K562 (cell line): ENCODE data around the gene NPDC1. TPM values are rescaled to one million over a fixed set of nuclear protein-coding genes. Genes with fewer than 3 reads are reported as not detected.

Experiments used
- ATAC-seq: fragments of 200-7000 bp; cut with Tn5 transposase; 3 replicates; pipeline ENCODE4 v1.9.1; 2020; ENCODE audit warnings: moderate library complexity
- BruUV-seq: library from RNA; stranded (reverse); fragments of 400-500 nt; replicated peaks from 2 replicates; lab custom pipeline; 2021; lab: Mats Ljungman, UMichigan
- CTCF ChIA-PET: fragments of 300-600 bp; formaldehyde crosslinking; extraction: SDS; loops from one replicate; lab custom pipeline; 2021; ENCODE audit warnings: low intra/inter-chr PET ratio; lab: Yijun Ruan, JAX
- POLR2A ChIA-PET: fragments of 300-600, 350-650 bp; sonication (Branson Sonifier 250); formaldehyde crosslinking; extraction: SDS; loops from one replicate; lab custom pipeline; 2021; ENCODE audit warnings: antibody characterized with exemption, inconsistent platforms; lab: Yijun Ruan, JAX
- DNase-seq, 4 experiments: peaks; one replicate each; pipeline versions ENCODE4 v3.0.0 to v3.0.0-alpha.2; 2011 to 2018; ENCODE audit warnings: low spot score in 3 of 4, mixed read lengths in 3 of 4; ENCODE audit errors: extremely low read depth in 1 of 4
- FAIRE-seq: peaks from 2 replicates; lab custom pipeline; 2011; peaks lifted over from hg19 to GRCh38; lab: Jason Lieb, UNC
- H2AFZ ChIP-seq: 2 replicates; pipeline ENCODE4 v1.6.0; 2011; ENCODE audit warnings: low read depth, low read length, control low read depth, inconsistent platforms
- H3K27ac ChIP-seq: fragments of 200-600 bp; 3 replicates; pipeline ENCODE4 v1.8.0; 2011; ENCODE audit warnings: low read depth, mild to moderate bottlenecking, control low read depth, inconsistent platforms, low read length, moderate library complexity, mixed read lengths; ENCODE audit errors: extremely low read depth
- H3K27me3 ChIP-seq, 2 experiments: fragments of 300-600 bp in 1 of 2; 2 replicates in 1 of 2; 3 replicates in 1 of 2; pipeline versions ENCODE4 v1.6.0 to v1.8.0; 2011; ENCODE audit warnings: inconsistent platforms in 2 of 2, low read length in 2 of 2, mild to moderate bottlenecking in 1 of 2, mixed read lengths in 1 of 2, moderate library complexity in 1 of 2; ENCODE audit not compliant: control insufficient read depth in 2 of 2, insufficient read depth in 2 of 2
- H3K36me3 ChIP-seq: fragments of 300-600 bp; 3 replicates; pipeline ENCODE4 v1.8.0; 2011; ENCODE audit warnings: mild to moderate bottlenecking, low read length, inconsistent platforms; ENCODE audit not compliant: control insufficient read depth, insufficient read depth
- H3K4me1 ChIP-seq, 2 experiments: fragments of 200-600 bp in 1 of 2; replicated peaks in 1 of 2; 2 replicates in 1 of 2; 3 replicates in 1 of 2; pipeline versions ENCODE4 v1.5.1 to v1.8.0; 2011; ENCODE audit warnings: inconsistent platforms in 2 of 2, low read length in 2 of 2, mild to moderate bottlenecking in 1 of 2, mixed read lengths in 1 of 2, moderate library complexity in 1 of 2; ENCODE audit not compliant: control insufficient read depth in 2 of 2, insufficient read depth in 2 of 2
- H3K4me2 ChIP-seq: 2 replicates; pipeline ENCODE4 v1.6.1; 2011; ENCODE audit warnings: low read length, control low read depth, inconsistent platforms, mixed read lengths; ENCODE audit not compliant: insufficient read depth
- H3K4me3 ChIP-seq: fragments of 200-600 bp; sonication (generic), shearing (Covaris generic); 2 replicates; pipeline ENCODE4 v1.5.1; 2016; ENCODE audit warnings: control low read depth, inconsistent platforms
- H3K79me2 ChIP-seq: fragments of 200-600 bp; 3 replicates; pipeline ENCODE4 v1.8.0; 2011; ENCODE audit warnings: low read length, inconsistent platforms; ENCODE audit not compliant: control insufficient read depth, insufficient read depth
- H3K9ac ChIP-seq, 2 experiments: 2 replicates each; pipeline versions ENCODE4 v1.6.0 to v1.6.1; 2011; ENCODE audit warnings: low read depth in 2 of 2, low read length in 2 of 2, control low read depth in 1 of 2, inconsistent platforms in 1 of 2, mild to moderate bottlenecking in 1 of 2, mixed read lengths in 1 of 2; ENCODE audit not compliant: insufficient read depth in 1 of 2
- H3K9me1 ChIP-seq: one replicate; pipeline ENCODE4 v1.6.0; 2011; ENCODE audit warnings: inconsistent platforms, mild to moderate bottlenecking, low read length, moderate library complexity; ENCODE audit not compliant: control insufficient read depth, insufficient read depth
- H3K9me3 ChIP-seq: replicated peaks from 2 replicates; pipeline ENCODE4 v1.5.1; 2011; ENCODE audit warnings: low read depth, low read length, inconsistent platforms; ENCODE audit not compliant: control insufficient read depth, insufficient read depth
- H4K20me1 ChIP-seq: replicated peaks from 2 replicates; pipeline ENCODE4 v1.6.1; 2011; ENCODE audit warnings: low read length, inconsistent platforms, mixed read lengths; ENCODE audit not compliant: control insufficient read depth, insufficient read depth
- CBX2 ChIP-seq: fragments of 200-600 bp; sonication (generic); IDR thresholded peaks from one replicate; pipeline ENCODE4 v1.6.1; 2012; ENCODE audit warnings: mild to moderate bottlenecking, low read length, inconsistent platforms; ENCODE audit not compliant: insufficient read depth, poor library complexity, severe bottlenecking
- JUNB ChIP-seq: fragments of 450-650 bp; formaldehyde crosslinking; conservative IDR thresholded peaks from 2 replicates; pipeline ENCODE4 v1.4.0; 2020; ENCODE audit warnings: mild to moderate bottlenecking
- PCBP2 ChIP-seq: fragments of 200-400 bp; formaldehyde crosslinking; IDR thresholded peaks from 2 replicates; pipeline ENCODE4 v1.6.1; 2018; ENCODE audit warnings: low read length, low read depth, mild to moderate bottlenecking, moderate library complexity; ENCODE audit not compliant: poor library complexity, severe bottlenecking
- RNF2 ChIP-seq: sonication (generic); IDR thresholded peaks from 2 replicates; pipeline ENCODE4 v1.6.1; 2016
- SREBF1 ChIP-seq: fragments of 150-350 bp; IDR thresholded peaks from 2 replicates; pipeline ENCODE4 v1.6.1; 2014; ENCODE audit warnings: antibody characterized with exemption, low read depth, low read length, borderline replicate concordance
- TARDBP ChIP-seq: fragments of 450-650 bp; IDR thresholded peaks from 2 replicates; pipeline ENCODE4 v1.6.1; 2016
- TEAD2 ChIP-seq: fragments of 450-650 bp; IDR thresholded peaks from 2 replicates; pipeline ENCODE4 v1.6.1; 2016; ENCODE audit warnings: missing genetic modification characterization, control low read depth, missing compliant biosample characterization
- TEAD4 ChIP-seq, 2 experiments: sonication (generic) in 1 of 2; formaldehyde crosslinking in 1 of 2; IDR thresholded peaks; 2 replicates each; pipeline versions ENCODE4 v1.6.1 to v1.8.0; 2012 to 2022; ENCODE audit warnings: borderline replicate concordance in 1 of 2, inconsistent platforms in 1 of 2, low read length in 1 of 2, mild to moderate bottlenecking in 1 of 2, missing genetic modification reagents in 1 of 2
- TFAM ChIP-seq: fragments of 250-450 bp; sonication (Bioruptor Pico); conservative IDR thresholded peaks from 2 replicates; pipeline ENCODE4 v1.5.0; 2021; ENCODE audit warnings: mild to moderate bottlenecking, moderate library complexity
- WGBS: fragments of 100-300 bp; shearing (Covaris generic); methylation state at CpG from one replicate; pipeline ENCODE4 v1.1.6; 2016; ENCODE audit warnings: low coverage, mixed read lengths; ENCODE audit not compliant: insufficient coverage; ENCODE audit errors: missing lambda C conversion rate; 5-methylcytosine and 5-hydroxymethylcytosine counted together
- in situ Hi-C: fragments of 300-500 bp; cut with MboI; formaldehyde crosslinking; loops from 4 replicates; pipeline ENCODE4 v1.15.0; 2018; ENCODE audit warnings: inconsistent platforms, mixed read lengths
- intact Hi-C: fragments of 100-400 bp; cut with micrococcal nuclease; formaldehyde crosslinking; loops from 2 replicates; pipeline ENCODE4 v1.14.2; 2022
- polyA plus RNA-seq, 8 experiments: library from polyadenylated mRNA; depleted of rRNA in 4 of 8; stranded (reverse) in 5 of 8; unstranded in 3 of 8; fragments of >200 nt; fragmentation: Nextera tagmentation in 2 of 8; fragmentation: Illumina TruSeq in 1 of 8; extraction: Ambion mirVana in 2 of 8; extraction: Trizol in 1 of 8; gene quantifications; 2 replicates each; pipeline versions ENCODE4 v1.2.1 to v1.2.3, GENCODE V29; 2011 to 2014; ENCODE audit warnings: inconsistent platforms in 1 of 8, missing spikeins in 1 of 8
- total RNA-seq, 7 experiments: library from RNA; depleted of rRNA in 6 of 7; stranded (reverse); fragments of >200 nt in 6 of 7; fragmentation: Illumina TruSeq in 2 of 7; extraction: Trizol in 2 of 7; gene quantifications; 2 replicates each; pipeline versions ENCODE4 v1.2.1 to v1.2.3, GENCODE V29; 2011 to 2021; ENCODE audit warnings: low replicate concordance in 1 of 7
- TF ChIP-seq, protein P1 (sequence below): fragments of 450-650 bp; IDR thresholded peaks from 2 replicates; pipeline ENCODE4 v1.6.1; 2017; ENCODE audit warnings: antibody characterized with exemption, mild to moderate bottlenecking

NPDC1 gene
- total and polyA plus RNA-seq, 9 of the 15 experiments (the other 6 are each of a cell fraction or from before 2014, with no cell fraction given), result 0.06 to 2.1 (median 0.53) TPM; not detected in 3

DNA sequence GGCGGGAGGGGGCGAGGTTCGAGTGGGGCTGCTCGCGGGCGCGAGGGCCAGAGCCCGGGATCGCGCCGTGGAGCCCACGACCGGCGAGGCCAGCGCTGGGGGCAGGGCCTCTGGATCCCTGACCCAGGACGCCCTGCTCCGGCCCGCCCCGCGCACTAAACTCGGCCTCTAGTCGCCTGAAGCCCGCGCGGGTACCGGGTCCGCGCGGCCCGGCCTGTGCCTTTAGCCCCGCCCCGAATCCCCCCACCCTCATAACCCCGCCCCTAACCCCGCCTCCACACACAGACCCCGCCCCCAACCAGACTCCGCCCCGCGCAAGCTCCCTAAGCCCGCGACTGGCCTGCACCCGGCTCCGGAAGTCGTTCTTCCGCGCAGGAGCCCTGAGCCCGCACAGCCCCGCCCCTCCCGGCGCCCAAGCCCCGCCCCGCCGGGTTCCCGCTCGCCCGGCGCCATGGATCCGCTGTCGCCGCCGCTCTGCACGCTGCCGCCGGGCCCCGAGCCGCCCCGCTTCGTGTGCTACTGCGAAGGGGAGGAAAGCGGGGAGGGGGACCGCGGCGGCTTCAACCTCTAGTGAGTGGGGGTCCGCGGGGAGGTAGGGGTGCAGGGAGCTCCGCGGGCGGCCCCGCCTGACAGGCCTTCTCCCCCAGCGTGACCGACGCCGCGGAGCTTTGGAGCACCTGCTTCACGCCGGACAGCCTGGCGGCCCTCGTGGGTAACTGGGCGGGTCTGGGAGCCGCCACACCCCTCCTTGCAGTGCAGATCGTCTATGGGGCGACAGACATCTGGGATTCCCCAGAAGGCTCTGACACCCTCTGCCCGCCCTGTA lies 53.8 kb downstream of the NPDC1 start, which contains the start of gene PAXX:
PAXX (plus strand) TSS at position 430 of the 826 bp plus-strand sequence; CDS start at position 452, 22 bp downstream.
- TSS peak; percentile 87 for BruUV-seq
- ChIA-PET CTCF (no interaction called here), POLR2A (interaction anchor here (0.6 to 1.3 kb wide), 12 partner anchors 9 to 163 kb away, joined by 3 to 8 read pairs (median 4); no protein-coding TSS in a partner anchor)
- Histone ChIP-seq H4K20me1 (no peaks in the 10 kb centered on the region), H3K4me1 (peaks cover 26 to 62% of the 10 kb centered on the region in 2 experiments), H3K4me3 (peak within 1 kb of the TSS; percentile 87), H3K27me3 (no peaks in the 10 kb centered on the region), H3K9ac (peak within 1 kb of the TSS; percentile 79 to 97), H3K27ac (peak within 1 kb of the TSS; percentile 89), H3K4me2 (peak within 1 kb of the TSS; percentile 83), H2AFZ (peak within 1 kb of the TSS; percentile 89), H3K36me3 (peaks cover 22% of the 10 kb centered on the region; the same call in 1 of the 3 replicates), H3K79me2 (peaks cover 18% of the 10 kb centered on the region), H3K9me1 (no peaks in the 10 kb centered on the region), H3K9me3 (peaks cover 6% of the 10 kb centered on the region)
- WGBS, result under 1% methylated on average over 42 of the region's 92 CpGs
- FAIRE-seq, result peak; percentile 63
- peak; percentile 93 to 98 (median 94) for DNase-seq
- intact Hi-C loops, result loop anchor here (5.0 kb wide), 1 partner anchor 45 kb away; the partner anchor contains the start of gene C8G
- peak; percentile 87 for ATAC-seq
- in situ Hi-C loops, result no loop called here
- TF ChIP-seq TARDBP (peak; percentile 86), JUNB (CRISPR knock-in tag) (no peak), TEAD2 (tag) (no peak), TEAD4 (IDR thresholded peaks at IDR 0.05; ENCODE audit: low read length) (no peak), TEAD4 (CRISPR knock-in tag; IDR thresholded peaks at IDR 0.05; ENCODE audit: borderline replicate concordance) (0 out of 2 replicates have a peak, but pooled peaks have one; percentile 61), TFAM (CRISPR knock-in tag) (no peak), CBX2 (no peak), SREBF1 (no peak), RNF2 (peak; percentile 42; the same call in 1 of the 2 replicates), PCBP2 (no peak)
- TF ChIP-seq, protein P1, sequence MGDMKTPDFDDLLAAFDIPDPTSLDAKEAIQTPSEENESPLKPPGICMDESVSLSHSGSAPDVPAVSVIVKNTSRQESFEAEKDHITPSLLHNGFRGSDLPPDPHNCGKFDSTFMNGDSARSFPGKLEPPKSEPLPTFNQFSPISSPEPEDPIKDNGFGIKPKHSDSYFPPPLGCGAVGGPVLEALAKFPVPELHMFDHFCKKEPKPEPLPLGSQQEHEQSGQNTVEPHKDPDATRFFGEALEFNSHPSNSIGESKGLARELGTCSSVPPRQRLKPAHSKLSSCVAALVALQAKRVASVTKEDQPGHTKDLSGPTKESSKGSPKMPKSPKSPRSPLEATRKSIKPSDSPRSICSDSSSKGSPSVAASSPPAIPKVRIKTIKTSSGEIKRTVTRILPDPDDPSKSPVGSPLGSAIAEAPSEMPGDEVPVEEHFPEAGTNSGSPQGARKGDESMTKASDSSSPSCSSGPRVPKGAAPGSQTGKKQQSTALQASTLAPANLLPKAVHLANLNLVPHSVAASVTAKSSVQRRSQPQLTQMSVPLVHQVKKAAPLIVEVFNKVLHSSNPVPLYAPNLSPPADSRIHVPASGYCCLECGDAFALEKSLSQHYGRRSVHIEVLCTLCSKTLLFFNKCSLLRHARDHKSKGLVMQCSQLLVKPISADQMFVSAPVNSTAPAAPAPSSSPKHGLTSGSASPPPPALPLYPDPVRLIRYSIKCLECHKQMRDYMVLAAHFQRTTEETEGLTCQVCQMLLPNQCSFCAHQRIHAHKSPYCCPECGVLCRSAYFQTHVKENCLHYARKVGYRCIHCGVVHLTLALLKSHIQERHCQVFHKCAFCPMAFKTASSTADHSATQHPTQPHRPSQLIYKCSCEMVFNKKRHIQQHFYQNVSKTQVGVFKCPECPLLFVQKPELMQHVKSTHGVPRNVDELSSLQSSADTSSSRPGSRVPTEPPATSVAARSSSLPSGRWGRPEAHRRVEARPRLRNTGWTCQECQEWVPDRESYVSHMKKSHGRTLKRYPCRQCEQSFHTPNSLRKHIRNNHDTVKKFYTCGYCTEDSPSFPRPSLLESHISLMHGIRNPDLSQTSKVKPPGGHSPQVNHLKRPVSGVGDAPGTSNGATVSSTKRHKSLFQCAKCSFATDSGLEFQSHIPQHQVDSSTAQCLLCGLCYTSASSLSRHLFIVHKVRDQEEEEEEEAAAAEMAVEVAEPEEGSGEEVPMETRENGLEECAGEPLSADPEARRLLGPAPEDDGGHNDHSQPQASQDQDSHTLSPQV, result peak; percentile 76
